ENCODE measurements around the gene CACNA1I. TPM values are rescaled to one million over a fixed set of nuclear protein-coding genes. Genes with fewer than 3 reads are reported as not detected.

CACNA1I gene
- total RNA-seq, 1 donor from 2014 or later, result 0.11 TPM

DNA sequence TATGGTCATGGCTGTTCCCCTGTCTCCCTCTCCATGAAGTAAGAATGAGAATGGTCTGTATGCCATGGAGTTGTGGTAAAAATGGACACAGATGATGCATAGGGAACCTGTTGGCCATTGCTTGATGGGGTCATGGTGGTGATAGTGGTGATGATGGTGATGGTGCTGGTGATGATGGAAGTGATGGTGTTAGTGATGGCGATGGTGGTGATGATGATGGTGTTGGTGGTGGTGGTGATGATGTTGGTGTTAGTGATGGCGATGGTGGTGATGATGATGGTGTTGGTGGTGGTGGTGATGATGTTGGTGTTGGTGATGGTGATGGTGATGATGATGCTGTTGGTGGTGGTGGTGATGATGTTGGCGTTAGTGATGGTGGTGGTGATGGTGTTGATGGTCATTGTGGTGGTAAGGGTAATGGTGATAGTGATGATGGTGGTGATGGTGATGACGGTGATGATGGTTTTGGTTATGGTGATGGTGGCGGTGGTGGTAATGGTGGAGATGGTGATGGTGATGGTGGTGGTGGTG is 5.1 kb upstream of the CACNA1I start:
- Mint-ChIP-seq H3K36me3 (no peaks in the 10 kb centered on the region), H3K9me3 (no peaks in the 10 kb centered on the region), H3K27me3 (ENCODE audit: insufficient read depth, low read depth) (peaks cover 16% of the 10 kb centered on the region), H3K4me1 (peaks cover 2% of the 10 kb centered on the region), H3K4me3 (peak overlapping the region; percentile 12), H3K27ac (no peak overlapping the region)
- Histone ChIP-seq H3K4me2 (no peak overlapping the region), H3K36me3 (no peaks in the 10 kb centered on the region), H3F3A (ENCODE audit: low read depth) (peaks cover 9% of the 10 kb centered on the region), H3K9me3 (ENCODE audit: low read depth) (no peaks in the 10 kb centered on the region), H4K20me1 (ENCODE audit: low read depth) (no peaks in the 10 kb centered on the region), H3K27ac (no peak overlapping the region), H3K4me1 (no peaks in the 10 kb centered on the region), H3K27me3 (peaks cover 28% of the 10 kb centered on the region), H2AFZ (replicated peaks) (no peak overlapping the region), H3K9ac (no peak overlapping the region), H3K79me2 (ENCODE audit: low read depth) (no peaks in the 10 kb centered on the region), H3K4me3 (no peak overlapping the region)
- no peak for DNase-seq (ENCODE audit: low spot score)
- TF ChIP-seq, protein P1, sequence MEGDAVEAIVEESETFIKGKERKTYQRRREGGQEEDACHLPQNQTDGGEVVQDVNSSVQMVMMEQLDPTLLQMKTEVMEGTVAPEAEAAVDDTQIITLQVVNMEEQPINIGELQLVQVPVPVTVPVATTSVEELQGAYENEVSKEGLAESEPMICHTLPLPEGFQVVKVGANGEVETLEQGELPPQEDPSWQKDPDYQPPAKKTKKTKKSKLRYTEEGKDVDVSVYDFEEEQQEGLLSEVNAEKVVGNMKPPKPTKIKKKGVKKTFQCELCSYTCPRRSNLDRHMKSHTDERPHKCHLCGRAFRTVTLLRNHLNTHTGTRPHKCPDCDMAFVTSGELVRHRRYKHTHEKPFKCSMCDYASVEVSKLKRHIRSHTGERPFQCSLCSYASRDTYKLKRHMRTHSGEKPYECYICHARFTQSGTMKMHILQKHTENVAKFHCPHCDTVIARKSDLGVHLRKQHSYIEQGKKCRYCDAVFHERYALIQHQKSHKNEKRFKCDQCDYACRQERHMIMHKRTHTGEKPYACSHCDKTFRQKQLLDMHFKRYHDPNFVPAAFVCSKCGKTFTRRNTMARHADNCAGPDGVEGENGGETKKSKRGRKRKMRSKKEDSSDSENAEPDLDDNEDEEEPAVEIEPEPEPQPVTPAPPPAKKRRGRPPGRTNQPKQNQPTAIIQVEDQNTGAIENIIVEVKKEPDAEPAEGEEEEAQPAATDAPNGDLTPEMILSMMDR (IDR thresholded peaks at IDR 0.05), result no peak
- TF ChIP-seq EZH2 (IDR thresholded peaks at IDR 0.05) (no peak), EZH2phosphoT487 (IDR thresholded peaks at IDR 0.05) (no peak)

DNA sequence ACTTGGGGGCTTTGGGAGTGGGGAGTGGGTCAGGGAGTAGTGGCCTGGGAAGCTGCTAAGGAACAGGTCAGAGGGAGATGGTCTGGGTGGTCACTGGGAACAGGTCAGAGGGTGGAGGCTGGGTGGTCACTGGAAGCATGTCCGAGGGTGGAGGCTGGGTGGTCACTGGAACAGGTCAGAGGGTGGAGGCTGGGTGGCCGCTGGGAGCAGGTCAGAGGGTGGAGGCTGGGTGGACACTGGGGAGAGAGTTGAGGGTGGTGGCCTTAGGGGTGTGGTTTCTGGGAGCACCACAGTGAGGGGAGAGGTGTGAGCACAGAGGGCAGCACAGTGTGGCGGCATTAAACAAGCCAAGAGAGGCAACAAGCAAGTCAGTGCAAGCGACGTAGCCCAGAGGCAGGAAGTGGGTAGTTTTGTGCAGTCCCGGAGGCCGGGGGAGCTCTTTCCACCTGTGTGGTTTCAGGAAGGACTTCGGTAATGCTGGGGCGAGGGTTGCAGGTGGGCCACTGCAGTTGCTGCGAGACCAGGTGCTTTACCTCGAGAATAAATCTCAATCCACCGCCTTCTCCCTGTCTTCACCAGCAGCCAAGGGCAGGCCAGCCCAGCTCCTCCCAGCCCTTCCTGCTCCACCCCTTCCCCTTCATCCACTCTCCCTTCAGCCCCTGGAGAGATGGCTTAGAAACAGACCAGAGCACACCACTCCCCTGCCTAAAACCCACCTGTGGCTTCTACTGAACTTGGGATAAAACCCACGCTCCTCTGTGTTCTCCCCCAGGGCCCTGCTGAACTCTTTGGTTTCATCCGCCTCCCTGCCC is 3.2 kb upstream of the CACNA1I start:
- no peak overlapping the region for H3K27ac ChIP-seq
- H2AFZ ChIP-seq (replicated peaks), result no peak overlapping the region
- H3K9me3 ChIP-seq (ENCODE audit: low read depth), result no peaks in the 10 kb centered on the region
- no peaks in the 10 kb centered on the region for H3K79me2 ChIP-seq (ENCODE audit: low read depth)
- Mint-ChIP-seq H3K36me3 (no peaks in the 10 kb centered on the region), H3K27ac (no peak overlapping the region), H3K4me3 (no peak overlapping the region), H3K4me1 (no peaks in the 10 kb centered on the region), H3K27me3 (ENCODE audit: insufficient read depth, low read depth) (peaks cover 9% of the 10 kb centered on the region), H3K9me3 (no peaks in the 10 kb centered on the region)
- H3K9ac ChIP-seq, result no peak overlapping the region
- no peak overlapping the region for H3K4me3 ChIP-seq
- no peaks in the 10 kb centered on the region for H3K4me1 ChIP-seq
- peaks cover 9% of the 10 kb centered on the region for H3F3A ChIP-seq (ENCODE audit: low read depth)
- TF ChIP-seq EZH2phosphoT487 (IDR thresholded peaks at IDR 0.05), result no peak
- TF ChIP-seq, protein P1 (IDR thresholded peaks at IDR 0.05), result no peak
- TF ChIP-seq EZH2 (IDR thresholded peaks at IDR 0.05), result no peak
- no peak overlapping the region for H3K4me2 ChIP-seq
- DNase-seq (ENCODE audit: low spot score), result no peak
- H3K36me3 ChIP-seq, result no peaks in the 10 kb centered on the region
- H4K20me1 ChIP-seq (ENCODE audit: low read depth), result no peaks in the 10 kb centered on the region
- peaks cover 10% of the 10 kb centered on the region for H3K27me3 ChIP-seq

DNA sequence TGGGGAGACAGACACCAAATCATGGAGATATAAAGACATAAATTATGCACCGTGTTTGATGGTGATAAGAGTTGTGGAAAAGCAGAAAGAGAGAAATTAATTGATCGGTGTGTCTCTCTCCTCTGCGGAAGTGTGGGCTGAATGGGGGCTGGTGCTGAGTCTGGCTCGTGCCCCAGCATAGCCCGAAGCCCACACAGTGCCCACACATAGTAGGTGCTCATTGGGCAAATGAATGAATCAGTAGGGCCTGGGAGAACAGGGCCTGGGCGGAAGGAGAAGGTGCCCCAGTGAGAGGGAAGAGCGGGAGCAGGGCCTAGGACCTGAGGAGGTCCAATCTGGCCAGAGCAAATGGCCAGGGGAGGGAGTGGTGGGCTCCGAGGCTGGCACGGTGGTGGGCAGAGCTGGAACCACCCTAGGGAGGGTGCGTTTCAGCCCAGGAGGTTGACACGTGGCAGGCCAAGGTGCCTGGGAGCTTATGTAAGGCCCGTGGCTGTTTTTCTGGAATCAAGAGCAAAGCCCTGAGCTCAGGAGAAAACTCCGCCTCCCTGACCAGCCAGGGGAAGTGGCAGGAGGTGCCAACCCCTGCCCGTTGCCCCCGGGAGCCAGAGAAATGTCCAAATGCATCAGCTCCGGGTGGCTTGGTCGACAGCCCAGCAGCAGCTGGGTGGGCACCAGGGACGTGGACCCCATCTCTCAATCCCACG is 2.1 kb upstream of the CACNA1I start:
- H3K4me3 Mint-ChIP-seq, result no peak overlapping the region
- Histone ChIP-seq H3K4me2 (no peak overlapping the region), H3K9me3 (ENCODE audit: low read depth) (no peaks in the 10 kb centered on the region), H3K9ac (no peak overlapping the region), H3K4me1 (no peaks in the 10 kb centered on the region), H3K27me3 (no peaks in the 10 kb centered on the region), H3K27ac (no peak overlapping the region), H3K36me3 (no peaks in the 10 kb centered on the region), H3F3A (ENCODE audit: low read depth) (peaks cover 8% of the 10 kb centered on the region), H2AFZ (replicated peaks) (no peak overlapping the region), H3K79me2 (ENCODE audit: low read depth) (no peaks in the 10 kb centered on the region), H3K4me3 (no peak overlapping the region), H4K20me1 (ENCODE audit: low read depth) (no peaks in the 10 kb centered on the region)
- TF ChIP-seq EZH2 (IDR thresholded peaks at IDR 0.05) (no peak), EZH2phosphoT487 (IDR thresholded peaks at IDR 0.05) (no peak)
- TF ChIP-seq, protein P1 (IDR thresholded peaks at IDR 0.05), result no peak
- H3K9me3 Mint-ChIP-seq, result no peaks in the 10 kb centered on the region
- H3K27ac Mint-ChIP-seq, result no peak overlapping the region
- DNase-seq (ENCODE audit: low spot score), result no peak
- H3K27me3 Mint-ChIP-seq (ENCODE audit: insufficient read depth, low read depth), result peaks cover 12% of the 10 kb centered on the region
- H3K36me3 Mint-ChIP-seq, result no peaks in the 10 kb centered on the region
- no peaks in the 10 kb centered on the region for H3K4me1 Mint-ChIP-seq
